GM19324 (cell line): ENCODE measurements around the gene ANKS1B.

Source experiments
- ATAC-seq: cut with Tn5 transposase; IDR thresholded peaks from one replicate; pipeline ENCODE4 v1.9.1; 2021; ENCODE audit warnings: mild to moderate bottlenecking, moderate library complexity; ENCODE audit not compliant: unreplicated experiment, low FRiP score

ANKS1B gene

DNA sequence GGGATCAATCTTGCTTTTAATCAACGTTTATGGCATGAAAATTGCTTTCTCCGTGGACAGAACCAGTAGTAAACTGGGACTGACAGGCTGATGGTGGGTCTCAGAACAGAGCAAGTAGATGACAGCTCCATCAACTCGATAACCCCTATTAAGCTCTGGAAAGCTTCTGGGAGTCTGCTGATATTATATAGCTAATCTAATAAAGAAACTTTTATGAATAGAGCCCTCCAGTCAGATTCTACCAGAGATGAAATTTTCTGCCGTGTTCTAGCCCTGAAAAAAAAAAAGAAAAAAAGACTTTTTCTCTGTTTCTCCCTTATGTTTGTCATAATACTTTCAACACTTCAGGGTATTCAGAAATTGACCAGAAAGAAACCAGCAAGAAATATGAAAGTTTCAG, 1168.0 kb downstream of the ANKS1B start:
- ATAC-seq = no peak

DNA sequence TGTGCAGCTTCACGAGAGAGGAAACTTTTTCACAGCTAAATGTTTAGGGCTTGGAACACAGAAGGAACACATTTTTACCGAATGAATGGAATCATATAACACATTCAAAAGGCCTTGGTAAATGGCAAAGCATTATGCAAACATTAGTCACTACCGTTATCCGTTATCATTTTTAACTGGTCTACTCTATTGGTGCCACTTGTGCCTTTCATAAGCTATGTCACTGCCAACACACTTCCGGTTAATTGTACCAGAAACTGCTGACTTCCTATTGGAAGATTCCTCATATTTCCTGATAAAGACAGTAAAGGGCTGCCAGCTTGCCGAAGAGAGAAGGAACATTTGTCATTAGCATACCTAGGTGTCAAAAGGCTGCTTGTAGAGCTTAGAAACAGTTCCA, 1170.5 kb downstream of the ANKS1B start:
- no peak for ATAC-seq

DNA sequence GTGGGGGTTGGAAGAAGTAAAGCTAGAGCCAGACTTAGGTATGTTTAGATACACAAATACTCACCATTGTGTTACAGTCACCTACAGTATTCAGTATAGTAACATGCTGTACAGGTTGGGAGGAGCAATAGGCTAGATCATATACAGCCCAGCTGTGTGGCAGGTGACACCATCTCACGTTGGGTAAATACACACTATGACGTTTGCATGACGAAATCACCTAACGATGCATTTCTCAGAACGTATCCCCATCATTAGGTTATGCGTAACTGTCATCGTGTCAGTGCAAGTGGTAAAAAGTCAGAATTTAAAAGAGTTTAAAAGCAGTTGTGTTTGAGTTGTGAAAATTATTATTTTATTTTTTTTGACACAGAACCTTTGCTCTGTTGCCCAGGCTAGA, 1172.5 kb downstream of the ANKS1B start:
- ATAC-seq = no peak

DNA sequence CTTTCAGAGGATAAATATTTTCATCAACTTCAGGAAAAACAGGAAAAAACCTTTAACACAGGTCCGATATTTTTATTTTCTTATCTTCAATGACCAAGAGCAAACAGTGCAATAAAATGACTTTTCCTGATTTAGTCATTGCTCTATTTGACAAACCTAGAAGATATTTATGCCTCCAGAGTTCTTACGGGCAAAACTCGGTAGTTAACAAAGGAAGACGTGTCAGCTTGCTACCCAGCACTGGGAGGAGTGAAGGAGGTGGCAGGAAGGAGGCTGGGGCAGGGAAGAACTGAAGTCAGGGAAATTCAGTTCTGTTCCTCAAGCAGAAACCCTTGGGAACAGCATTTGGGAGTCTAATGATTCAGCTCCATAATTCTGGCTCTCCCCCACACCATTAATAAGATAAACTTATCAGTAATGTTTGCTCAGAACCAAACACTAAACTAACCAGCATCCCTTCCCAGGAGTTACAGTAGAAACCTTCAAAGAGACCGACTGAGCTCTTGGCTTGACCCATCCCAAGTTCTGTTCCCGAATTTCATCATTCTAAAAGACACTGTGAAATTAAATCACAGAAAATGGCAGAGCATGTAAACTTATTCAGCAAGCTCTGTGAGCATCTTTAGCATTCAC, 1176.4 kb downstream of the ANKS1B start:
- no peak for ATAC-seq

DNA sequence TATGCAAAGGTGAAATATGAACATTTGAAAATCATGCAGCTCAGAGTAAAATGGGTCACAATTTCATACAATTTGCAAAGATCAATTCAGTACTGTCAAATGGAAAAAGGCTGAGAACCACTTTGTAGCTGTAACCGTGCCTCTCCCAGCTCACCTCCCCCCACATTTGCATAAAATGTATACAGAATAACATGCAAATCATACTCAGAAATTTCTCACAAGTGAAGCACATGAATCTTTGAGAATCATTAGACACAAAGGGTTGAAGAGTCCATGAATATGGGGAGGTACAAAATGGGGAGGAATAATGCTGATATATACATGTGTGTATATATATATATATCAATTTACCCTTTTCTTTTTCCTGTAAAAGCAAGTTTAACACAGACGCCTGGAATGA, 1177.5 kb downstream of the ANKS1B start:
- no peak for ATAC-seq

DNA sequence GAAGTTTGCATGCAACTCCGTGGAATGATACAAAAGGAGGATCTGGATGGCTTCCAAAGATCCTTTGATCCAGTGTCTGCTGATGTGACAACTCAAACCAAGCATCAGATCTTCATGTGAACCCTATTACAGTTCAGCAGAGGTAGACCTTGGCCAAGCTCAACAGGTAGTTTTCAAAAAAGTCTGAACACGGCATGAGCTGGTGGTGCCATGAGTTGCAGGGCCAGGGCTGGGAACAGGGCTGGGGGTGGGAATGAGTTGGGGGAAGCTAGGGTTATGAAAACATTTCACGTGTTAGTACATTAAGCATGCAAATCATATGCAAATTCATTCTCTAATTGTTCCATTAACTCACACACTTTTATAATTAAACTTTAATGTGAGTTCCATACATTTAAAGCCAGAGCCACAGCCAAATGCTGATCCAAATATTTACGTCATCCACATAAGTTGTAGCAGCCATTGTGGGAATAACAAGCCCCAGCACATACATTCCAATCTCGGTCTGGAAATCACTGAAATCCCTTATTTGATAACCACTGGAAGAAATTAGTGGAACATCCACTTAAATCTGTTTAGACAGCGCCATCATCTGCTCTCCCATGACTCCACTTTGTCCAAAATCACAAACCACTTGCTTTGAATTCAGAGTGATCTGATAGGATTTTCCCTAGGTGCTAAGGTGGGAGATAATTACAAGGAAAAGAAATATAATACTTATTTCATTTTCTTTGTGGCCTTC, 1181.1 kb downstream of the ANKS1B start:
- no peak for ATAC-seq

DNA sequence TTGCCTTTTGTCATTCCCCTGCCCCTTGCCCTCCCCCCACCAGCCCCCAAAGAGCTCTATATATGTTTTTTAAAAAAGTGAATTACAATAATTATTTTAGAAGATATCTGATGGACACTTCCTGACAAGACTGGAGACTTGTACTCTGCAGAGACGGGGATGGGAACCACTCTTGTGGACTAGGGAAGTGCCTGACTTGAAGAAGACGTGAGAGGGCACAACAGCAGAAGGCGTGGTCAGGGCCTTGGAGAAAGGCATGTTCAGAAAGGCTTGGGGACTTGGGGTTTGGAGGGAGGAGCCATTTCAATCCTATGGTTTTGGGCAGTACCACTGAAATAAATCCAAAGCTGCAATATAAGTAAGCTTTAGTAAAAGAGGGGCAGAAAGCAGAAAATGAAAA, 1184.9 kb downstream of the ANKS1B start:
- no peak for ATAC-seq

DNA sequence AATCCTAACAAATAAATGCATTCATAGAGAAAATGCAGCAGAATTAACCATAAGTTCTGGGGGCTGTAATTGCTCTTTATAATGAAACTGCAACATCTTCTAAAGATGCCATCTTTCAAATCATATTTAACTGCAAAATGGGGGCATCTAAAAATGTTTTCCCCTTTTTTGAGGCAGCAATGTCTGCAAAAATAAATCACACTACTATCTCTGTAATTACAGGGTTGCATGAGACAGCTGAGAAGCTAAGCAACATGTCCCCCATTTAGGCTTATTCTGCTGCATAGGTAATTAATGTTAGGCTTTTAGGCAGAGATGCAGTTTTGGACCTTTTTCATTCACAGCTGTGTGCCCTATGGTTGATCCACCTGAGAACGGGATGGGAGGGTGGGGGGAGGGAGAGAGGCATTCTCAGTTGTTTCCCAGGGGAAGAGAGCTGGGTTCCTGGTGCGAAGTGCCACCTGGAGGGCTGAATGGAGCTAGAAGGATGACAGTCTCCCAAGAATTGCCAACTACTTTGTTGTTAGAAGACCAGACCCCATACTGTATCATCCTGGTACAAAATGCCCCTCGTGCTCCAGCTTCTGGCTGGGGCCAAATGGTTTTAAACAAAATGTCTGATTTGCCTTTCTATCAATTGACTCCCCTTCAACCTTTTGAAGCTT, 1185.5 kb downstream of the ANKS1B start:
- ATAC-seq = no peak

DNA sequence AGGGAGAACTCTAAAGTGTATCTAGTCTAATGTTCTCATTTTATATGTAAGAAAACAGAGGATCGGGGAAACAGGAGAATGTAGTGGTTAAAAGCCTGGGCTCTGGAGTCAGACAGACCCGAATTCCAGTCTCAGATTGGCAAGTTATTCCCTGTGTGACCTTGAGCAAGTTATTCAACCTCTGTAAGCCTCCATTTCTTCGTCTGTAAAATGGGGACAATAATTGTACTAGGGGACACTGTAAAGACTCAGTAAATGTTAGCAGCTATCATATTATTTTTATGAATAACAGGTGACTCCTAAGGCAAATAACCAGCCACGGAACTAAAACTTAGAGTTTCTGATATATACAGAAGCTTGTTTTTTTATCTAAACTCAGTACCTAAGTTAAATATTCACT, 1187.5 kb downstream of the ANKS1B start:
- ATAC-seq = no peak

DNA sequence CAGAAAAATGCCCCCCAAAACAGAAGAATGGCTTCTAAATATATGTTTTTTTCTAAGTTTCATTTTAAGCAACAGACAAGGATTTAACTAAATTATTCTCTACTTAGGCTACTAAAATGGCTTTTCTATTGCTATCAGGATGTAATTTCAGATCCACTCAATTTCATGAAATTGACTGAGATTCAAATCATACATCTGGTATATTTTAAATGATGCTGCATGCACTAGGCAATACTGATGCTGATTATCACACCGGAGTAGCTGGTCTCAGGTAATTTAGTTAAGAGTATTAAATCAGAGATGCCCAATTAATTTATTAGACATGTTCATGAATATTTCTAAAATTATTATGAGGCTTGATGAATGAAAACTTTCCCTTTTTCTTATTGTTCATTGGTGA, 1188.0 kb downstream of the ANKS1B start:
- ATAC-seq = no peak

DNA sequence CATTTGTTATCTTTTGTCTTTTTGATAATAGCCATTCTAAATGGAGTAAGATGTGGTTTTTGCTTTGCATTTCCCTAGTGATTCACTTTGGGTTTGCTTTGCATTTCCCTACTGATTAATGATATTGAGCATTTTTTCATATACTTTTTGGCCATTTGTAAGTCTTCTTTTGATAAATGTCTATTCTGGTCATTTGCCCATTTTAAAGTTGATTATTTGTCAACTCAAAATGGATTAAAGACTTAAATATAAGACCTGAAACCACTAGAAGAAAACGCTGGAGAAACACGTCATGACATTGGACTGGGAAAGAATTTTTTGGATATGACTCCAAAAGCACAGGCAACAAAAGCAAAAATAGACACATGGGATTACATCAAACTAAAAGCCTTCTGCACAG, 1191.6 kb downstream of the ANKS1B start:
- no peak for ATAC-seq

DNA sequence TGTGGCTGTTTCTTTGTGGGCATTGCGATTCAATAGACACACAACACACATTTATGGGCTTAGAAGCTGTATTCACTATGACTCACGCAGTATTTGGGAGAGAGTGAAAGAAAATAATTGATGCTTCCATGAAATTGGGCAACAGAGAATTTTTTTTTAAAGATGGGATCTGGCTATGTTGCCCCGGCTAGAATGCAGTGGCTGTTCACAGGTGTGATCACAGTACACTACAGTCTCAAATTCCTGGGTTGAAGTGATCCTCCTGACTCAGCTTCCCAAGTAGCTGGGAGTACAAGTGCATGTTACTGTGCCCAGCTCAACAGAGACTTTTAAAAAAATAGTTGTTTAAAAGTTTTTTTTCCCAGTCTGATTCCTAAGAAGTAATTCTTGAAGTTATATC, 1193.3 kb downstream of the ANKS1B start:
- ATAC-seq = no peak

DNA sequence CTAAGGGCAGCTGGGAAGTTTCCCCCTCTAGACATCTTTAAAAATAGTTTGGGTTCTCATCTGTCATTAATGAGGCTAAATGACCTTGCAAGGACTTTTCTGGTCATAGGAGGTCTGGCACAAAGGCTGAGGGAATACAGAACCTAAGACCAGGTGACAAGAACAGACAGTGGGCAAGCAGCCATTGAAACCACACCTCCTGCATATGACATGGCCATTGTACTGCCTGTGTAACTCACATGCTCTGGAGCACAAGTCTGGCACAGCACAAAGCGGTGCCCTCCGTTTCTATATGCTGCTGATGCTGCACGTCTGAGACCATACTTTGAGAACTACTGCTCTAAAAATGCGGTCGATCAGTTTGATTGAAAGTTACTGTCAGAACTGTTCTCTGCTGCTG, 1196.3 kb downstream of the ANKS1B start:
- no peak for ATAC-seq

DNA sequence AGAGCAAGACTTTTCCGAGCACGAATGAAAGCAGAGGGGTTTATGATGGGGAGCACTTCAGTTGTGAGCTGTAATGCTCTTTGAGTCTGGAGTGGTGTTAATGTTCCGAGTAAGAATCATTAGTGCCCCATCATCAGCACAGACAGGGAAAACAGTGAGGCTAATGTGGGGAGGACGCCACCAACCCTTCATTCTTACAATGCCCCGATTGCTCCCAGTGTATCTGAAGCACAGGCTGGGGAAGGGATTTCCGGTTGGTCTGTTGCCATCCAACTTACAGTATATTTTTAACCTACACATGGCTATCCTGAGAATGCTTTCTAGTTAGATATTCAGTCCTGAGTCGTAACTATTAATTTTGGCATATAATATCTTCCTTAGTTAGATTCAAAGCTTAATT, 1198.1 kb downstream of the ANKS1B start:
- ATAC-seq = no peak

DNA sequence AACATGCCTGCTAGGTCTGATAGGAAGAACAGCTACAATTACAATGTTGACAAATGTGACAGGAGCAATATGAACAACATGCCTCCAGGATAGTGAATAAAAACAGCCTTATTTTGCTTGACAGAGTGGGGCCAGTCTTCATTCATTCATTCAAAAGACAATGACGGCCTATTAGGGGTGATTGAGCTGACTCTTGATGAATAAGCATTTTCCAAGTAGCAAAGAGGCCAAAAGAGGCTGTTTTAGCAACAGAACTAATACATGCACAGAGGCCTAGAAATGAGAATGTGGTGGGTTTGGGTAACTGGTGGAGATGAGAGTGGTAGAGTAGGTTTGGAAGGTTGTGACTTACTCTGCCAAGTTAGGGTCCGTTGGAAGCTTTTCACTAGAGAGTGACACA, 1201.3 kb downstream of the ANKS1B start:
- no peak for ATAC-seq

DNA sequence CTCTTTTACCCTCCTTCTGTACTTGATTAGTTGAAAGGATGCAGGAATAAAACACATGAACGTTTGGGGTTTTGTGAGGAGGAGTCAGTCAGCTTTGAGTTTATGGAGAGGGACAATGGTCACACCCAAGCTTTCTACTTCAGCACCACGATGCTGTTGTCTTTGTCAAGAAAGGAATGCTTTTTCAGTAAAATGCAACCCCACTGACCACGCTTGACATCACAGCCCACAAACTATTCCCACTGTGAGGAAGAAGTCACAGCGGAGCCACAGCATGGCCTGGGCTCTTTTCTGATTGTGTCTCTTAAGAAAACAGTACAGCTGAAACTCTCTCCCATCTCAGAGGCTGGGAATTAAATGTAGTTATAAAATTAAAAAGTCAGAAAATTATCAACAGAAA, 1204.5 kb downstream of the ANKS1B start:
- no peak for ATAC-seq

DNA sequence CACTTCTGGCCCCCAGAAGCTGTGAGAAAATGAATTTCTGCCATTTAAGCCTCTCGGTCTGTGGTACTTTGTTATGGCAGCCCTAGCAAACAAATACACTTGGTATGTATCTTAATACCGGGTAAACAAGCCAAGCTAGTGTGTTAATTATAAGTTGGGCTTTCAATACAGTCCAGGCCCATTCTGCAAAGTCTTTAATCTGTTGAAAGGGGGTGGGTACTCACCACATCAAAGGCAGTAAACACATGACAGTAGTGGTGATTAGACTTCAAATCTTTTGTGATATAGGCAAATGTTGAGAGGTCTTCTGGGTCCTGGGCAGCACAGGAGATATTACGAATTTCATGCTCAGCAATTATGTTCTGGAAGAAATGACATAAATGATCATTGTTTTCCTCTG, 1211.9 kb downstream of the ANKS1B start:
- ATAC-seq = no peak

DNA sequence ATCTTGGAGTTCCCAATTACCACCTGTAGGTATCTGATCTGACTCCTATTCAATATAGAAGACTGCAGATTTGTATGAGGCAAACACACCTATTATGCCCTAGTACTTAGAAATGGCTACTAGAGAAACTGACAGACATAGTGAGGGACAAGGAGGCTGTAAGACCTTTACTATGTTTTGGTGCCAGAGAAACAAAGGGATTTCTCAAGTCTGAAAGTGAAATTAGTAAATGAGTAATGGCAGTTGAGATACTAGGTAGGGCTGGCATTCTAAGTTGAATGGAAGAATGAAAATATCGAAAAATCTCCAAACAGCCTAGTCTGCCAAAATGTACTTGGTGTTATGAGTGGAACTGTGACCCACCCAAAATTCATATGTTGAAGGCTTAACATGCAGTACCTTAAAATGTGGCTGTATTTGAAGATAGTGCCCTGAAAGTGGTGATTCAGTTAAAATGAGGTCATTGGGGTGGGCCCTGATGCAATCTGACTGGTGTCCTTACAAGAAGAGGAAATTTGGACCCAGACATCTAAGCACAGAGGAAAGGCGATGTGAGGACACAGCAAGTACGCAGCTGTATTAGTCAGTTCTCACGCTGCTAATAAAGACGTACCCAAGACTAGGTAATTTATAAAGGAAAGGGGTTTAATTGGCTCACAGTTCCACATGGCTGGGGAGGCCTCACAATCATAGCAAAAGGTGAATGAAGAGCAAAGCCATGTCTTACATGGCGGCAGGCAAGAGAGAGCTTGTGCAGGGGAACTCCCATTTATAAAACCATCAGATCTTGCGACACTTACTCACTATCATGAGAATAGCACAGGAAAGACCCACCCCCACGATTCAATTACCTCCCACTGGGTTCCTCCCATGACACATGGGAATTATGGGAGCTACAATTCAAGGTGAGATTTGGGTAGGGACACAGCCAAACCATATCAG, 1212.7 kb downstream of the ANKS1B start:
- ATAC-seq = no peak

DNA sequence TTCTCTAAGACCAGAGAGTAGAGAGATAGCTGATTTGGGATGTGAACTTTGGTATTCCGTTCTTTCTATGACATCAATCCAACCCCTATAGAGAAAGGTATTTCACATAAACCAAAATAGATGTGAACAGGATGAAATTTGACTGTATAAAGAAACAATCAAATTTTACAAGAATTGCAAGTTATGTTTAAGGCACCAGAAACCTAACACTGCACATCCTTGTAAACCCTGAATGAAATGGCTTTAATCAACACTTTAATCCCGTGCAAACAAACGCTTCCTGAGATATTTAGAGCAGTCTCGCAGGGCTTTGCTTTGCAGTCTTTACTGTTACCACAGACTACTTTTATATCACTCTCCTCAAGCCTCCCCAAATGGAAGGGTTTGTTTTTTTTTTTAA, 1214.5 kb downstream of the ANKS1B start:
- ATAC-seq = no peak

DNA sequence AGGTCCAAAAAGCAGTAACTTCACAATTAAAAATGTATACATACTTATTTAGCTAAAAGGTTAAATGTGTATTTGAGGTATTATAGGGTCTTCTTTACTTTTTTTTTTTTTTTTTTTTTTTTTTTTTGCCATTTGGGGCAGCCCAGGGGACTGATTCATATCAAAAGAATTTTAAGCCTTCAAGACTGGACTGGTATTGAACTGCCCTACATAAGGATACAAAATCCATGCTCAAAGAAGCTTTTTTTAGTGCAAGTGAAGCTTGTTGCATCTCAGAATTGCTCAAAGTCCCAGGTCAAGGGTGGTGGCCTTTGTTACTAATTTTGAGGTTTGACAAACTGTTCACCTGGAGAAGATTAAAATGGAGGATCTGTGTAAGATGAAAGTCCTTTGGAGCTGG, 1215.7 kb downstream of the ANKS1B start:
- ATAC-seq = no peak

DNA sequence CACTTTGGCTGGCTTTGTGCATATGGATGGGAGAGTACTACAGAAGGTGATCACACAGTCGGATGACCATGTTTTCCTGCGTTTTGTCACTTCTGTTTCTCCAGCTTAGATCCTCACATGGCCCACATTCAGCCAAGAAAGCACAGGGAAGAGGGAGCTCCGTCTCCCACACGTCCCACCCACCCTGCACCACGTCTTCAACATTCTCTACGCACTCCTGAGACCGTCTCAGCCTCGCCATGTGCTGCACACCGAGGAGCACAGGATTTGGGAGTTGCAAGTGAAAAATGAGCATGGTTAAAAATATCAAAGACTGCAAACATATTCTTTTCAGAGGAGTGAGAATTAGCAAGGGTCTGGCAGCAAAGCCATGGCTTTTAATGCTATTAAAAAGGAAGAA, 1217.5 kb downstream of the ANKS1B start:
- ATAC-seq = no peak
